ENCODE results near the gene WDFY3. TPM values are rescaled to one million over a fixed set of nuclear protein-coding genes. Genes with fewer than 3 reads are reported as not detected.

The WDFY3 gene
- total RNA-seq, 1 donor from 2014 or later: 208 TPM

DNA sequence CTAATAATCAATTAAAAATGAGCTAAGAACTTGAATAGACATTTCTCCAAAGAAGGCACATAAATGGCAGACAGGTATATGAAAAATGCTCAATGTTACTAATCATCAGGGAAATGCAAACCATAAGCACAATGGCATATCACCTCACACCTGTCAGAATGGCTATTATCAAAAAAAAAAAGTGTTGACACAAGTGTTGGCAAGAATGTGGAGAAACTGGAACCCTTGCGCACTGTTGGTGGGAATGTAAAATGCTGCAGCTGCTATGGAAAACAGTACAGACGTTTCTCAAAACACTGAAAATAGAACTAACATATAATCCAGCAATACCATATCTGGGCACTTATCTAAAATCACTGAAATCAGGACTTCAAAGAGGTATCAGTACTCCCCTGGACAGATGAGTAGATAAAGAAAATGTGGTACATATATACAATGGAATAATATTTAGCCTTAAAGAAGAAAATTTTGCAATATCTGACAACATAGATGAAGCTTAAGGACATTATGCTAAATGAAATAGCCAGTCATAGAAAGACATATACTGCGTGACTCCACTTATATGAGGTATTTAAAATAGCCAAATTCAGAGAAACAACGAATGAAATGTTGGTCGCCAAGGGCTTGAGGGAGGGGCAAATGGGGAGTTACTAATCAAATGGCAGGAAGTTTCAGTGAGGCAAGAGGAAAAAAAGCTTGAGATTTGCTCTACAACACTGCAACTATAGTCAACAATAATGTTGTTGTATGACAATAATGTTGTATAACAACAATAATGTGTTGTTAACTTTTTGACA is 175.5 kb downstream of the WDFY3 start:
- no peak for DNase-seq

DNA sequence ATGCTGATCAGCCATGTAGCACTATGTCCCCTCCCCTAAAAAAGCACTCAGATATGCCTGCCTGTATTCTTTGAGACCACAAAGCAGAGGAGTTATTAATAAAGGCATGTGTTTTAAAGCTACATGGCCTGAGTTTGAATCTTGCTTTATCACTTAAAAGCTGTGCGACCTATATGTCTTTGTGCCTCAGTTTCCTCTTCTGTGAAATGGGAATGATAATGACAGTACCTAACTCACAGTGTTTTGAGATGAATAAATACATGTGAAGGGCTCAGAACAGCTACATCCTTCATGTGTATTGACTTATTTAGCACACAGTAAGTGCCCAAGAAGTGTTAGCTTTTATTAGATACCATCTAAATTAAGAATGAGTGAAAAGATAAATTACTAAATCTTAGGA is 180.0 kb downstream of the WDFY3 start:
- no peak for DNase-seq

DNA sequence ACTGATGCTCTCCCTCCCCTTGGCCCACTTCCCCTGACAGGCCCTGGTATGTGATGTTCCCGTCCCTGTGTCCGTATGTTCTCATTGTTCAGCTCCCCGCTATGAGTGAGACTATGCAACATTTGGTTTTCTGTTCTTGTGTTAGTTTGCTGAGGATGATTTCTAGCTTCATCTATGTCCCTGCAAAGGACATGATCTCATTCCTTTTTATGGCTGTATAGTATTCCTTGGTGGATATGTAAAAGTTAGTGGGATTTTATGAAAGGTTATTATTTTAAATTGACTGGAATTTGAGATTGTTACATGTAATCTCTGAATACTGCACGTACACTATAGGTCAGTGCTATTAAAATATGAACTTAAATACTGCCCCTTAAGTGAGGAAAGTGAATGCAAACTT is 184.0 kb downstream of the WDFY3 start:
- DNase-seq: no peak

DNA sequence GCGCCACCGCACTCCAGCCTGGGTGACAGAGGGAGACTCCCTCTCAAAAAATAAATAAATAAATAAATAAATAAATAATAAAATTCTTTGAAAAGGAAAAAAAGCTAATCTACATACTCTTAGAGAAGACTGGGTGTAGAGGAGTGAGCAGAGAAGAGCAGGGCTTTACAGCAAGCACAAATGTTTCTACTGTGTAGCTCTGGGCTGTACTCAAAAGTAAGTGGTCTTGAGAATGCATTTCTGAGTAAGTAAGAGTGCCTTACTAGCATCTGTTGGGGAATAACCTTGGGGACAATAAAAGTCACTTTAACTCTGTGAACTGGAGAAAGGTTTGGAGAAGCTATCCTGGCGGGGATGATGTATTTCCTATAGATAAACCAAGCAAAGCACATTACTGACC is 185.8 kb downstream of the WDFY3 start:
- DNase-seq: no peak

DNA sequence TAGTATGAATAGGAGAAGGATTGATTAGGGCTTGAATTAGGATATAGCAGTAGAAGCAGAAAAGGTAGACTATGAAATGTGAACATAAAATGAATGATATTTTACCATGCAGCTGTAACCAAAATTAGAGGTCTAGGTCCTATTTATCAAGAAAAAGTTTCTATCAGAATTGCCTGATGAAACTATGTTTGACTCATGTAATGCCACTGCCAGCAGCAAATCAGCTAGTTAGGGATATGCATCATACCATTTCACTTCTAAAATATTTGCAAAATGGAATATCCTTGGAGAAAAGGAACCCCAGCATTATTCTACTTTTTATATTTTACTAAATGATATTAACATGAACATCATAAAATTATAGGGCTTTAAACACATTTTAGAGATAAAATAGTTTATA is 188.4 kb downstream of the WDFY3 start:
- no peak for DNase-seq

DNA sequence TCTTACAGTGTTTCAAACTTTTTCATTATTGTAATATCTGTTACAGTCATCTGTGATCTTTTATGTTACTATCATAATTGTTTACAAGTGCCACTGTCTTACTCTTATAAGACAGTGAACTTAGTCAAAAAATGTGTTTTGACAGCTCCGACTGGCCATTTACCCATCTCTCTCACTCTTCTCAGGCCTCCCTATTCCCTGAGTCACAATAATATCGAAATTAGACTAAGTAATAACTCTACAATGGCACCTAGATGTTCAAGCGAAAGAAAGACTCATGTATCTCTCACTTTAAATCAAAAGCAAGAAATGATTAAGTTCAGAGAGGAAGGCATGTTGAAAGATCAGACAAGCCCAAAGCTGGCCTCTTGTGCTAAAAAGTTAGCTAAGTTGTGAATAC is 199.3 kb downstream of the WDFY3 start:
- DNase-seq: no peak

DNA sequence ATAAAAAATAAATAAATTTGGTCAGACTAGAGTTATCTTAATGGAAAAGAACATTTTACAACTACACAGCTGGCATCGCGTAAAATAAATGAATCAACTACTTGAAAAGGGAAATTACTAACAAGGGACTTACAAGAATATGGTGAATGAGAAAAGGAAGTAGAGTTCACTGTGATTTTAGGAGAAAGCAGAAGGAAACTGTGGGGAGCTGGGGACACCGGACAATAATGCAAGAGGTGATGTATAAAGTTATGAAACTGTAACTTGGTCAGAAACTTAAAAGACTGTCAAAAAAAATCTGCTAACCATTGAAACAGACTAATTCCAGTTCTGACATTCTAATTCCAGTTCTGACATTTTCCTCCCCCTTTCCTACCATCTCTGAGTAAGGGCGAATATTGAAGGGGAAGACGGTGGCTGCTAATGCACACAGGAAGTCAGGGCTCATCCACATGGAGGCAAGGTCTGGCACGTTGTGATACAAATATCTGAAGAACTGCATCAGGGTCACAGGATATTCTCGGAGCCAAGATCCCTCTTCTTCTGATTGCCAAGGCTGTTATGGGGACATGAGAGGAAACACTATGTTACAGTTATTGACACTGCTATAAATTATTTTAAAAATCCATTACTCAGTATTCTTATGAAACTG is 213.0 kb downstream of the WDFY3 start:
- no peak for DNase-seq

DNA sequence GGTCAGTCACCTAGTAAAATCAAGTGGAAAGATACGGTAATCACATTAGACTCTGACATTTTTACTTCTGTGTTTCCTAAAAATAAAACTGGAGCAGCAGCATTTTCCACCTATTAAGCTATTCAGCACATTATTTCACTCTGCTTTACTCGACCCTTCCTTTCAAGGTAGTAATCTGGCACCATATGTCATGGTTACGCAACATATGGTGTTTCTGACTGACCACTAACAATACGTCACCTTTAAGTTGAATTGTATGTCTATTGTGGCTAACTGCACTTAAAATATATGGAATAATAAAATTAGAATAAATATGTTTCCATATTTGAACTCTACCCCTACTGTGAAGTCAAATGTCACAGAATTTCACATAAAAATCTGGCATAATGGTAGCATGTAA is 214.8 kb downstream of the WDFY3 start:
- DNase-seq: no peak

DNA sequence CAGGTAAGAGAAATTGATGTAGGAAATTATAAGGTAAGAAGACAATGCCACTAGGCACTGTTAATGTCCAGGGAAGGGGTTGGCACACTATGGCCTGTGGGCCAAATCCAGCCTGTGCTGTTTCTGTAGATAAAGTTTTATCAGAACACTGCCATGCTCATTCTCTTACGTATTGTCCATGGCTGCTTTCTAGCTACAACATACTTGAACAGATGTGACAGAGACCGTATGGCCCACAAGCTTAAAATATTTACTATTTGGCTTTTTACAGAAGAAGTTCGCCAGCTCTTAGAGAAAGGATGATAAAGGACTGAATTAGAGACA is 215.6 kb downstream of the WDFY3 start:
- no peak for DNase-seq

DNA sequence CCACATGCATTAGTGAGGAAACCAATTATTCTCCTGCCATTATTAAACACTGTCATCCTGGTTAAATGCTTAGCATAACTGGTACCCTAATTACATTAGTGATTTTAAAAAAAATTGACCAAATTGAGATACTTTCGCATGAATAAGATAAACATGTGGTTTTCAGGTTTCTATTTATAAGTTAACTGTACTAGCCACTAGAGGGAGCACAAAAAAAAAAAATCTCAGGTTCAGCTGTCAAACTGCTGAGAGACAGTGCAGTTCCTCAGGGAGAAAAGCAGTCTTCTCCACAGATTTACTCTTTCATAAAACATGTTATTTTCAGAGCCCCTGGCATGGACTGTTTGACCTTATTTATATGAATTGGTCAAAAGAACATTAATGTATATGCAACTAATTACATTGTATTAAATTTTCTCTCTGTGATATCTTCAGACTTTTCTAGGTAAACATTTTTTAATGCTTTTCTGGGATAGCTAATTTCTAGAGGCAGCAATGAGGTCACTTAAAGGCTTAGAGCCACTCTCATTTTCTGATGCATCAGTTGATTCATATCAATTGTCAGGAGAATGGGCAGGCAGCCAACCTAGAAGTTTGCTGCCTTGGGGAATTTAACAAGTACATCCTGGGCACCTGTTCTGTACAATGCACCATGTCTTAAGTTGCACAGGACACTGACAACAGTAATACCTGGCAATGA is 216.1 kb downstream of the WDFY3 start:
- no peak for DNase-seq

DNA sequence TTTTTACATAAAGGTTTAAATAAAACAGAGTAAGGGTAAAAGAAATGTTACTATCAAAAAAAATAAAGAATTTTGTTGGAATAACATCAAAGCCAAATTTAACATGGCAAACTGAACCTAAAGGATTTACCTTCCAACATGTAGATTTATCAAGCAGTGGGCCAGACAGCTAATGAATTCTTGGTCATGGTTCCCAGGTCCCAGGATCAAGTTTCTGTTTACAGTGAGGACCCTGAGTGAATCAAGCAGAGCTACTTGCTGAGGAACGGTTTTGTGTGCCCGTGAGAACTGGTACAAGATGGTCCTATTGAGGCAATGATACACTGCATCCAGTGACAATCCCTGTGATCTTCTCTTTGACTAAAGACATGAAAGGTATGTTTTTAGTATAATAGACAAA is 226.4 kb downstream of the WDFY3 start:
- DNase-seq: no peak

DNA sequence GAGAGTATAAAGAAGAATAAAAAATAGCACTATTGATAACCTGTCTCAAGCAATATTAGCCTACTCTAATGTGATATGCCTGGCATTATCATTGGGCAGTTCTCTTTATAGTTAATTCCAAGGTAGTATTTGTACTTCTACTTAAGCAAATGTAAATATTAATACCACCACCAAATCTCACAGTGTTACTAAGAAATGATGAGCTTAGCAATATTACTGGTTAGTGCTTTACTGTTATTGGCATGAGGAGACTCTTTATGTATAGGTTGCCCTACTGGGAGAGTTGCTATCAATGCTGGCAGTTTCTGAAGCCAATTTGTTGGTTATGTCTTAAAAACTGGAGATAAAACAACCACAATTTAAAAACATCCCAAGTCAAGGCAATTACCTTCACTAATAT is 227.9 kb downstream of the WDFY3 start:
- no peak for DNase-seq

DNA sequence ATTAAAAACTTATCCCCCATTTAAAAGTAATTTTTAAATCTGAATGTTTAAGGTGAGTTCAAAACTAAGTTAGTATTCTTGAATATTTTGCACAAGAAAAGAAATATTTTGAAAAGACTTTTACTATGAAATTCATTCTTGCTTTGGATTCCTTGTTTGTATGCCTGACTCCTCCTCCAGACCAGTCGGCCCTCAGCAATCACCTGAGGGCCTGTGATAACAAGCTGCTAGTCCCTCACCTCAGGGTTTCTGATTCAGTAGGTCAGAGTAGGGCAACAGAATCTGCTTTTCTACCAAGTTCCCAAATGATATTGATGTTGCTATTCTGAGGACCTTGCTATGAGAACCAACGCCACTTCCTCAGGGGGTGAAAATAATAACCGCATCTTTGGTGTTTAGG is 228.8 kb downstream of the WDFY3 start:
- DNase-seq: no peak

DNA sequence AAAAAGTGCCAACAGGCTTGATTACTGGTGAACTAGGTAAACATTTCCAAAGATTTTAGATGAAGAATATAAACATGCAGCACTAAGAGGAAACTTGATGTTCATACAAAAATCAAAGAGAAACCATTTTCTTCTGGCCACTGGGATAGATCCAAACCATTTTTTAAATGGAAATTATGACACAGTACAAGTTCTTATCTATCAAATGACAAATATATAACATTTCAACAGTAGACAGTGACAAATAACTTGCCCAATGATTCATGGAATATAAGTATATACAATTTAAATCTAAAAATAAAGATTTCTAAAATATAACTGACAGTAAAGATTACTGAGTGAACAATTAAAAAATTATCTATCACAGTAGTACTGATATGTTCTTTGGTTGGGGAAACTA is 232.5 kb downstream of the WDFY3 start:
- DNase-seq: no peak

DNA sequence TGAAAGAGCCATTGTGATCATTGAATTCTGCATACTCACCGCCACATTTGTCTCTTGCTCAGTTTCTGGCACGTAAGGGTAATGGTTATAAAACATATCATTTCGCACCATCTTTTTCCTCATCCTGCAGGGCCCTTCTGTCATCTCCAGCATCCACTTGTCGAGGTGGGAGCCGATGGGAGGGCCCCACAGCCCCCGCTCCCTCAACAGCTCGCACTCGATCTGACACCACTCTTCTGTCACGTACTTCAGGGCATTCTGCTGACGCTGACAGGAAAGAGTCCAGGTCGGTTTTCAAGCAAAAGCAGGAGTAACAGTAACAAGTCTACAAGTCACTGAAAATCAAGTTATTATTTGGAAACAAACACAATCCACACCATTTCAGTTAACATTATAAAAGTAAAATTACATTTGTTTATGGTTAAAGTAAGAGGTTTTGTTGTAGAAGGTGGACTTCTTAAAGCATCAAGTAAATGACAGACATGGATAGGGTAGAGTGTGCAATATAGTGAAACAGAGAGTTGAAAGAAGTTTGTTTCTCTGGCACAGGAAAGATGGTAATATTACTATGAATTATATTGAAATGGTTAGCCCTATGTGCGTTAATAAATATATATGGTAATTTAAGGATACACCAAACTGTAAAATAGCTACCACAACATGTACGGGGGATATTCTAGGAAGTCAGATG is 233.0 kb downstream of the WDFY3 start:
- DNase-seq: no peak

DNA sequence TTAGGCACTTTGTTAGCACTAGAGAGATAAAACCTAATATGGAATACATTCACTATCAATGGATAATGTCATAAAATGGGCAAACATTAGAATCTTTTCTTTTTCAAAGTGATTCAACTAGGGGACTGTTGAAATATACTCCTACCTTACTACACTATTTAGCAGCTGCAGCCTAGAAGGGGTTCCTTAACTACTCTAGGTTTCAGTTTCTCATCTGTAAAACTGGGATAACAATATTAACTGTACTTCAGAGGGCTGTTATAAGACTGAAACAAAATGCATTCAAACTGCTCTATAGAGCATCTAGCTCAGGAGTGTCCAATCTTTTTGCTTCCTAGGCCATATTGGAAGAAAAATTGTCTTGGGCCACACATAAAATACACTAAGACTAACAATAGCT is 236.1 kb downstream of the WDFY3 start:
- DNase-seq: no peak

DNA sequence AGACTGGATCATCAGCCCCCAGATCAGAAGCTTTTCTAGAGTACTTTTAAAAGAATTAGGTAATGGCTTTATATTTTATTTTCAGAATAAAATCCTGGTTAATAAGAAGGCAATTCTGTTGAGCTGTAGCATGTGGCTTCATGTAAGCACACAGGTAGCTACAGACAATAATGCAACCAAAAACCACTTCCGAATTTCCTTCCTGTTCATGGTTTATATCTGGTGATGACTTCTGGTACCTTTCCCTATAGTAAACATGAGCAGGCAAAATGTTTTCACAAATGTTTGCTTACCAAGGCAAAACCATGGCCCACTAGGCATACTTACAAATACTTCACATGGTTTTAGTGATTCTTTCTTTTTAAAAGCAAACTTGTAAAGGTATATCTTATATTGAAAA is 239.0 kb downstream of the WDFY3 start:
- DNase-seq: no peak

DNA sequence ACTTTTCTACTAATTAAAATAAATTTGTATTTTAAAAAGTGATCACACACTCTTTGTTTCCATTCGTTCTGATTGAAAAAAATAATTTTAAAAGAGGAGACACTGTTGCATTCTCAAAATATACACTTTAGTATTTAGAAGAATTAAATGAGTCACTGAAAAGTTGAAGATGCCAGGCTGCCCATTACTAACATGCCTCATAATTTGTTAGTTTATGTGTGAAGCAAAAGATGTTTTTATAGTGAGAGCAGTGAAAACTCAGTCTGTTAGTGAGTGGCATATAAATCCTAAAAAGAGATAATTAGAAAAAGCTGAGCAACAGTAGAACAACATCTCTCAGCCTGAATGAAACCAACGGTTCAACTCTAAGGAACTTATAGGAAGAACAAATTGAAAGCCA is 240.1 kb downstream of the WDFY3 start:
- no peak for DNase-seq

DNA sequence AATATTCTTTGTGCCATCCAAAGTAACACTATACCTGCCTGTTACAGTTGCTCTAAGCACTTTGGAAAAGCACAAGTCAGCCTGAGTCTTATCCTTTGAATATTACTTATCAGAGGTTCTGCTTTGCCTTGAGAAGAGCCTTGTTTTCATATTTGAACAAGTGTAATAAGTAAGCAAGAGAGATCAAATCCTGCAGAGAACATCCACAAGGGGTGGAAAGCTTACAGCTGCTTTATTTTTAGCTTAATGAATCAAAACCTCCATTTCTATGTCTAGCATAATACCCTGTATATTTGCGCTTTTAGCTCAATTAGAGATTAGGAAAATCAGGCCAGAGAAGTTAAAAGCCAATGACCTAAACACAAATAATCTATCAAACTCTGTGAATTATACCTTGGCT is 243.8 kb downstream of the WDFY3 start:
- no peak for DNase-seq

DNA sequence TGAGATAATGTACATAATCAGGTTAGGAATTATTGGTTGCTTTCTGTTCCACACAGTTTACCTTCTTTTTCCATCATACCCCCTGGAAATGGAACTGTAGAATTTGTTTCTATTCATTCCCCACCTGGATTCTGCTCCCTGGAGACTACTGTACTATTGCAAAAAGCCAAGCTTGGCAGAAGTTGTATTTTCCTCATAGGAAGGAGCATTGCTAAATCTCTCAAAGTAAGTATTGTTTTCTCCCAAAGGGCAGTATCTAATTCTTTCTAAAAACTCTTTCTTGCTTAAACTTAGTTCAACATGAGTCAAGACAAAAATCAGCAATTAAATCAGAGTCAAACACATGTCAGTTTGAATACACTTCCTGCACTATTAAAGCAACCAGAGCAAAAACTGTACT is 247.4 kb downstream of the WDFY3 start:
- no peak for DNase-seq

DNA sequence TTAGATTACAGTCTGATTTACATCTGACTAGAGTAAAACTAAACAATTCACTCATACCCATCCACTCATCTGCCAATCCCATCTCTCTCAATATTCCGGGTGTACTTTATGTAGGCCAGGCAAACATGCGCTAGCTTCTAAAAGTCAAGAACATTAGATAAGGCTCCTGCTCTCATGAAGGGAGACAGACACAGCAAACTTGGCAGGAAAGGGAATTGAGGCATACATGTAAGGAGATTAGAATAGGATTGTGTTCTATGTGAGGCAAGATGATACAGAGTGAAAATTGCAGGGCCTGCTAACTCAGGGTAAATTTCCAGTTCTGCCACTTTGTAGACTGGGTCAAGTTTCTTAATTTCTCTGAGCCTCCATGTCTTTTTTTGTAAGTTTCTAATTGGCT is 247.8 kb downstream of the WDFY3 start:
- no peak for DNase-seq

DNA sequence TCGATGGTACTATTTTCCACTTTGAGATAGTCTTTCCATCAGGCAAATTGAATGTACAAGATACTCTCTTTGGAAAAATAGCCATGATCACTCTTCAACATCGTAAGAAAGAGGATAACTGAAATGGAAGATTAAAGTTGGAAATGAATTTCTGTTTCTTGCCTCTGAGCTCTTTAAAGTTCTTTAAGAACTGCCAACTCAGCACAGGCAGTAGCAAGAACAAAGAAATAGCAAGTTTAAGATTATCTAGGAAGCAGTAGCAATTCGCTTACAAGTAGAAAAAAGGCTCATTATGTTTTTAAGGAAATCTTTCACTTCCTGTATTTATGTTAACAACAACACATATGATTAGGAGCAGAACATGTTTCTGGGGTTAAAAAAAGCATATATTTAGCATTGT is 255.9 kb downstream of the WDFY3 start:
- no peak for DNase-seq

DNA sequence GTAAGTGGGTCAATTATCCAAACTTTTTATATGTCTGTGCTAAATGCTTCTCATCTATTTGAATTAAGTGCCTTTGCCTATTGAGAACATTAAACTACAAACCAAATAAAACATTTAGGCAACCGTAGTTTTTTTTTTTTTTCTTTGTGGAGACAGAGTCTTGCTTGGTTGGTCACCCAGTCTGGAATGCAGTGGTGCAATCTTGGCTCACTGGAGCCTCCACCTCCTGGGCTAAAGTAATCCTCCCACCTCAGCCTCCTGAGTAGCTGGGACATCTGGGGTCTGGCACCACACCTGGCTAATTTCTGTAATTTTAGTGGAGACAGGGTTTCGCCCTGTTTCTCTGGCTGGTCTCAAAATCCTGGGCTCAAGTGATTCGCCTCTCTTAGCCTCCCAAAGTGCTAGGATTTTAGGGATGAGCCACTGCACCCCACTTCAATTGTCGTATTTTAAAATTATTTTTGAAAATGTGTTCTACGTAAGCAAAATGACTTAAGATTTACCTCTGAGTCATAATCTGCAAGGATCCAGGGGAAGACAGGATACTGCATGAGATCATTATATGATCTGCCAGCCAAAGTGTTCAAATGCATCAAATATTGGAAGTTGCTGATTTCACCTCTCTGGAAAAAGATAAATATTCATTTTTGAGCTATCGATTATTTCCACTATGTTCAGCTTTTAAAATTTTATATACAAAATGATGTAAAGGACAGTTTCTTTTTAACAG is 257.9 kb downstream of the WDFY3 start:
- no peak for DNase-seq

Measured in occipital lobe (tissue), 2 donors.